ENCODE measurements around the gene WT1.
"Not testable (repeated sequence)": the region's sequence is repeated elsewhere in the genome, so short reads cannot be mapped to it uniquely, and the experiment has no call there.

The WT1 gene

GRCh38 chr11:32435511-32435941 is at the start of gene WT1:
Gene WT1 (minus strand): TSS chr11:32435539.
- Mint-ChIP-seq H3K9me3 (no peaks in the 10 kb centered on the region), H3K27ac (no peak within 1 kb of the TSS), H3K27me3 (peaks cover 52% of the 10 kb centered on the region), H3K4me1 (peaks cover 30% of the 10 kb centered on the region), H3K36me3 (no peaks in the 10 kb centered on the region), H3K4me3 (no peak within 1 kb of the TSS)

- H3K4me3 Mint-ChIP-seq: no peak overlapping the region
- no peaks in the 10 kb centered on the region for H3K4me1 Mint-ChIP-seq
- no peaks in the 10 kb centered on the region for H3K36me3 Mint-ChIP-seq
- no peaks in the 10 kb centered on the region for H3K9me3 Mint-ChIP-seq
- H3K27me3 Mint-ChIP-seq: peaks cover 3% of the 10 kb centered on the region
- H3K27ac Mint-ChIP-seq: no peak overlapping the region
Measured at GRCh38 chr11:32479291-32479690, 44.0 kb upstream of the WT1 start.

- Mint-ChIP-seq H3K4me1 (no peaks in the 10 kb centered on the region), H3K36me3 (no peaks in the 10 kb centered on the region), H3K9me3 (no peaks in the 10 kb centered on the region), H3K27me3 (peaks cover 3% of the 10 kb centered on the region), H3K4me3 (no peak overlapping the region), H3K27ac (no peak overlapping the region)
Measured at GRCh38 chr11:32478277-32478731, 43.0 kb upstream of the WT1 start.

GRCh38 chr11:32473282-32473909 is 38.1 kb upstream of the WT1 start:
- Mint-ChIP-seq H3K36me3 (no peaks in the 10 kb centered on the region), H3K27me3 (peaks cover 6% of the 10 kb centered on the region), H3K4me1 (no peaks in the 10 kb centered on the region), H3K27ac (no peak overlapping the region), H3K9me3 (no peaks in the 10 kb centered on the region), H3K4me3 (no peak overlapping the region)

- no peaks in the 10 kb centered on the region for H3K9me3 Mint-ChIP-seq
- H3K27me3 Mint-ChIP-seq: peaks cover 6% of the 10 kb centered on the region
- H3K27ac Mint-ChIP-seq: no peak overlapping the region
- no peaks in the 10 kb centered on the region for H3K36me3 Mint-ChIP-seq
- H3K4me3 Mint-ChIP-seq: no peak overlapping the region
- no peaks in the 10 kb centered on the region for H3K4me1 Mint-ChIP-seq
Measured at GRCh38 chr11:32472226-32472625, 36.9 kb upstream of the WT1 start.

GRCh38 chr11:32471544-32471943 is 36.2 kb upstream of the WT1 start:
- H3K4me3 Mint-ChIP-seq, H3K27ac Mint-ChIP-seq, H3K9me3 Mint-ChIP-seq, H3K4me1 Mint-ChIP-seq, H3K36me3 Mint-ChIP-seq, H3K27me3 Mint-ChIP-seq: not testable (repeated sequence)

- no peaks in the 10 kb centered on the region for H3K36me3 Mint-ChIP-seq
- no peak overlapping the region for H3K4me3 Mint-ChIP-seq
- no peaks in the 10 kb centered on the region for H3K9me3 Mint-ChIP-seq
- no peaks in the 10 kb centered on the region for H3K4me1 Mint-ChIP-seq
- no peak overlapping the region for H3K27ac Mint-ChIP-seq
- H3K27me3 Mint-ChIP-seq: peaks cover 9% of the 10 kb centered on the region
Measured at GRCh38 chr11:32469791-32470190, 34.5 kb upstream of the WT1 start.

- Mint-ChIP-seq H3K9me3 (no peaks in the 10 kb centered on the region), H3K27me3 (peaks cover 8% of the 10 kb centered on the region), H3K4me3 (no peak overlapping the region), H3K36me3 (no peaks in the 10 kb centered on the region), H3K4me1 (no peaks in the 10 kb centered on the region), H3K27ac (no peak overlapping the region)
Measured at GRCh38 chr11:32466279-32466915, 31.1 kb upstream of the WT1 start.

- Mint-ChIP-seq H3K36me3 (no peaks in the 10 kb centered on the region), H3K27me3 (peaks cover 4% of the 10 kb centered on the region), H3K27ac (no peak overlapping the region), H3K4me1 (no peaks in the 10 kb centered on the region), H3K9me3 (no peaks in the 10 kb centered on the region), H3K4me3 (no peak overlapping the region)
Measured at GRCh38 chr11:32464078-32464477, 28.7 kb upstream of the WT1 start.

GRCh38 chr11:32462011-32462690 is 26.8 kb upstream of the WT1 start:
- Mint-ChIP-seq H3K4me3 (no peak overlapping the region), H3K9me3 (no peaks in the 10 kb centered on the region), H3K27ac (no peak overlapping the region), H3K36me3 (no peaks in the 10 kb centered on the region), H3K4me1 (no peaks in the 10 kb centered on the region), H3K27me3 (peaks cover 3% of the 10 kb centered on the region)

GRCh38 chr11:32456864-32457263 is 21.5 kb upstream of the WT1 start:
- no peak overlapping the region for H3K4me3 Mint-ChIP-seq
- no peaks in the 10 kb centered on the region for H3K9me3 Mint-ChIP-seq
- H3K36me3 Mint-ChIP-seq: no peaks in the 10 kb centered on the region
- no peak overlapping the region for H3K27ac Mint-ChIP-seq
- H3K4me1 Mint-ChIP-seq: no peaks in the 10 kb centered on the region
- peaks cover 2% of the 10 kb centered on the region for H3K27me3 Mint-ChIP-seq

- H3K4me3 Mint-ChIP-seq: no peak overlapping the region
- H3K27me3 Mint-ChIP-seq: peaks cover 2% of the 10 kb centered on the region
- no peaks in the 10 kb centered on the region for H3K9me3 Mint-ChIP-seq
- no peaks in the 10 kb centered on the region for H3K36me3 Mint-ChIP-seq
- no peak overlapping the region for H3K27ac Mint-ChIP-seq
- no peaks in the 10 kb centered on the region for H3K4me1 Mint-ChIP-seq
Measured at GRCh38 chr11:32454993-32455392, 19.7 kb upstream of the WT1 start.

GRCh38 chr11:32451808-32452207 is 16.5 kb upstream of the WT1 start:
- peaks cover 9% of the 10 kb centered on the region for H3K27me3 Mint-ChIP-seq
- H3K4me1 Mint-ChIP-seq: no peaks in the 10 kb centered on the region
- no peak overlapping the region for H3K4me3 Mint-ChIP-seq
- no peak overlapping the region for H3K27ac Mint-ChIP-seq
- H3K36me3 Mint-ChIP-seq: no peaks in the 10 kb centered on the region
- H3K9me3 Mint-ChIP-seq: no peaks in the 10 kb centered on the region

GRCh38 chr11:32450372-32450771 is 15.0 kb upstream of the WT1 start:
- Mint-ChIP-seq H3K27ac (no peak overlapping the region), H3K27me3 (peaks cover 9% of the 10 kb centered on the region), H3K9me3 (no peaks in the 10 kb centered on the region), H3K4me3 (no peak overlapping the region), H3K4me1 (no peaks in the 10 kb centered on the region), H3K36me3 (no peaks in the 10 kb centered on the region)

GRCh38 chr11:32448232-32448631 is 12.9 kb upstream of the WT1 start:
- Mint-ChIP-seq H3K27me3 (peaks cover 15% of the 10 kb centered on the region), H3K9me3 (no peaks in the 10 kb centered on the region), H3K27ac (no peak overlapping the region), H3K4me1 (no peaks in the 10 kb centered on the region), H3K36me3 (no peaks in the 10 kb centered on the region), H3K4me3 (no peak overlapping the region)

- no peaks in the 10 kb centered on the region for H3K36me3 Mint-ChIP-seq
- H3K9me3 Mint-ChIP-seq: no peaks in the 10 kb centered on the region
- no peaks in the 10 kb centered on the region for H3K4me1 Mint-ChIP-seq
- H3K4me3 Mint-ChIP-seq: no peak overlapping the region
- H3K27me3 Mint-ChIP-seq: peaks cover 18% of the 10 kb centered on the region
- no peak overlapping the region for H3K27ac Mint-ChIP-seq
Measured at GRCh38 chr11:32447252-32447651, 11.9 kb upstream of the WT1 start.

Measured in activated naive CD4-positive, alpha-beta T cell treated with anti-CD3 and anti-CD28 coated beads, Interleukin-2, amount 50 U/mL, for 24 hours (primary cell).